Stimulated activated CD4-positive, alpha-beta T cell treated with anti-CD3 and anti-CD28 coated beads, TNF-alpha, amount 100 ng/mL, for 24 hours (primary cell): ENCODE measurements around the gene TMEM63B.
"Not testable (repeated sequence)": the region's sequence is repeated elsewhere in the genome, so short reads cannot be mapped to it uniquely, and the experiment has no call there.

Source experiments
- DNase-seq, 3 experiments: peaks; one replicate each; pipeline ENCODE4 v3.0.0-alpha.2; 2020; ENCODE audit warnings: low read depth in 3 of 3

Gene TMEM63B

GRCh38 chr6:44127186-44128019, at the start of gene TMEM63B, which contains the start of gene MRPL14:
Gene TMEM63B (plus strand): TSS chr6:44127554. CDS start chr6:44134585, 7,031 bp downstream.
Gene MRPL14 (minus strand): TSS chr6:44127452. CDS start chr6:44116611, 10,841 bp downstream.
- DNase-seq = peak; percentile 80 to 86 (median 86)

- DNase-seq = no peak
These were observed 49.0 kb upstream of the TMEM63B start for GRCh38 chr6:44078219-44078826.

- DNase-seq = peak; percentile 52 to 66 (median 61)
These were observed 48.3 kb upstream of the TMEM63B start for GRCh38 chr6:44078827-44079671.

- DNase-seq = no peak
These were observed 47.7 kb upstream of the TMEM63B start for GRCh38 chr6:44079672-44080071.

GRCh38 chr6:44080561-44081521, 46.5 kb upstream of the TMEM63B start:
- DNase-seq = no peak

- no peak for DNase-seq
These were observed 45.6 kb upstream of the TMEM63B start for GRCh38 chr6:44081753-44082152.

GRCh38 chr6:44082872-44083321, 44.5 kb upstream of the TMEM63B start:
- no peak for DNase-seq

- DNase-seq = no peak
These were observed 42.9 kb upstream of the TMEM63B start for GRCh38 chr6:44084231-44085014.

GRCh38 chr6:44085219-44085618, 42.1 kb upstream of the TMEM63B start:
- DNase-seq = no peak

GRCh38 chr6:44086931-44087574, 40.3 kb upstream of the TMEM63B start:
- DNase-seq = no peak

GRCh38 chr6:44087623-44088022, 39.7 kb upstream of the TMEM63B start:
- DNase-seq = no peak

- DNase-seq = no peak
These were observed 38.3 kb upstream of the TMEM63B start for GRCh38 chr6:44088827-44089590.

GRCh38 chr6:44090465-44090864, 36.9 kb upstream of the TMEM63B start:
- no peak for DNase-seq

- not testable (repeated sequence) for DNase-seq
These were observed 36.0 kb upstream of the TMEM63B start for GRCh38 chr6:44091356-44091755.

- DNase-seq = no peak
These were observed 35.1 kb upstream of the TMEM63B start for GRCh38 chr6:44091981-44092884.

GRCh38 chr6:44093066-44093465, 34.3 kb upstream of the TMEM63B start:
- no peak for DNase-seq

GRCh38 chr6:44093750-44094402, 33.5 kb upstream of the TMEM63B start:
- DNase-seq = no peak
